ENCODE data around the gene LHFPL3.

- TF ChIP-seq CTCF (IDR thresholded peaks at IDR 0.05; ENCODE audit: borderline replicate concordance, extremely low read depth, low read length, poor library complexity, severe bottlenecking) (no peak), EZH2 (IDR thresholded peaks at IDR 0.05; ENCODE audit: borderline replicate concordance, low read depth, low read length, severe bottlenecking) (no peak)
These were observed 324.0 kb downstream of the LHFPL3 start for GRCh38 chr7:104652434-104652833.
